Activated CD8-positive, alpha-beta memory T cell treated with anti-CD3 and anti-CD28 coated beads for 1 hour (primary cell): ENCODE data around the gene LRRC8D.

Source experiments
- DNase-seq, 2 donors: peaks; one replicate each; pipeline ENCODE4 v3.0.0-alpha.2; 2020; ENCODE audit warnings: low read depth in 1 of 2; ENCODE audit errors: extremely low read depth in 1 of 2

The LRRC8D gene

DNA sequence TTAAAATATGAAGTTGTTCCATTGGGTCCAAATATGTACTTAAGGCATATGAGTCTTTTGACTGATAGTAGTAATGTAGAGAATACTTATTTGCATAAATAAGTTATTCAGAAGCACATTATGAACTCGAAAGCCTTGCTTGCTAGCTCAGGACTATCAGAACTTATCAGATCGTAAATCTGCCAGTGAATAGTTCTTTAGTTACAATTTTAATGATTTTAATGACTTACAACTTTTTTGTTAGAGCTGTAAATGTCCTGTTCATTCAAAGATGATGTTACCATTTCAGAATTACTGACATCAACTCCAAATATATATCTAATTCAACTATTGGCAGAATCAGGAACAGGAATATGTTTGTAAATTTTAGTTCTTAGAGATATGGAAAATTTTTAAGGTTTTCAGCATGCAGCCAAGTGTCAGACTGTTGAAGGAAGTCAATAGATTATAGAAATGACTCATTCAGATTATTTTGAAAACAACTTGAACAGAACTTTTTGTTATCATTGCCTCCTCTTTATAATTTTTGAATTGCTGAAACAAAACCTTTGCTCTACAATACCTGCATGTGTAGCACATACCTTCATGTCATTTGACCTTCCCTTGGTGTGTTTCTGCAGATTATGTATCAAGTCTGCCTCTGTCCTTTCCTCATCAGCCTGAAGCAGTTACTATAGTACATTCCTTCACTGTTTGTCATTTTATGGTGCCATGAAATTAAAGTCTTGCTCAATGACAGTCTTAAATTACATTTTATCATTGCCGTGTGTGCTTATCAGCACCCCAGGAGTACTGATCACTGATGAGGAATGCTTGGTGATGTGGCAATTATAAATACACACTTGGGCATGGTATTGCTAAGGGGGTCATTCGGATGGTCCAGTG is 44.9 kb downstream of the LRRC8D start:
- DNase-seq: no peak

DNA sequence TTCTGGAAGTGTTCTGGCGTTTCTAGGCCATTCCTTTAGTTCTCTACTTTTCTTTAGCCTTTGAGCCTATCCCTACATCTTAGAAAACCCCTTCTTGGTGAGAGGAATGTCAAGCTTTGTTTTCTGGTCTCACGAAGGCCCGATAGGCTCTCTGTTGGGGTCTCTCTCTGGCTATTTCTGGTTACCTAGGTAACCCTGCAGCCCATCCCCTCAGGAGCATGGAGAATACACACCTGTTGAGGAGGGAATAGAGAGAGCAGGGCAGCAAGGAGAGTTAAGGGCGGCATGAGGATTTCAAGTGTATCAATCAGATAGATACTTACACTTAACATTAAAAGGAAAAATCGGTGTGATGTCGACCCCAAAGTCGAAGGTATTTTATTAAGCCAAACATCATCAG is 45.7 kb downstream of the LRRC8D start:
- DNase-seq: no peak

- no peak for DNase-seq
These were observed 50.2 kb downstream of the LRRC8D start for GRCh38 chr1:89870998-89871397.

- no peak for DNase-seq
These were observed 51.1 kb downstream of the LRRC8D start for GRCh38 chr1:89871768-89872473.

DNA sequence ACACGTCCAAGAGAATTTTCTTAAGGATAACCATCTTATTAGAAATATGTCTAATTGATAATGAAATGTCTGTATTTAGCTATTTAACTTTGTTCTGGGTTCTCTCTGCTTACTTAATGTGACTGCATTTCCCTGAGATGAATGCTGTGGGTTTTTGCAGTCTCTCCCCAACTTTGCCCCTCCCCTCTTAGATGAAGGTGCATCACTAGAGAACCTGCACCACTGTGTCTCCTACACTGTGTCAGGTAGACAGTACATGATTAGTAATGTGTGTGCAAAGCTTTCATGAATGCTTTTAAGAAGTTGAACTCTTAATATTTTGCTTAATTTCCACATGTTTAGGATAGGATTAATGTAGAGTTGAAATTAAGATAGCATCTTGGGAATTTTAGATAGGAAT is 51.7 kb downstream of the LRRC8D start:
- DNase-seq: no peak

GRCh38 chr1:89873288-89873687 is 52.5 kb downstream of the LRRC8D start:
- DNase-seq: no peak

GRCh38 chr1:89873770-89874169 is 52.9 kb downstream of the LRRC8D start:
- DNase-seq: no peak

DNA sequence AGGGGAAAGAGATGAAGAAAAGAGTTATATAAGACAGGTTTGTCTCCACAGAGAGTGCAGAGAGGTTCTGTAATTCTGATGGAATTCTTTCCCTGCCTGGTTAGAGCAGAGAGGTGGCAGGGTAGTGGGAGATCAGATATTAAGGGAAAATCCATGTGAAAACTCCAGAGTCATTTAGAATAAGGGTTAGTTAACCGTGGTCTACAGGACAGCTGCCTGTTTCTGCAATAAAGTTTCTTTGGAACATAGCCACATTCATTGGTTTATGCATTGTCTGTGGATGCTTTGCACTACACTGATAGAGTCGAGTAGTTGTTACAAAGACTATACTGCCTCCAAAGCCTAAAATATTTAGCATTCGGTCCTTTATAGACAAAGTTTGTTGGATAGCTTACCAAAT is 55.6 kb downstream of the LRRC8D start:
- no peak for DNase-seq

DNA sequence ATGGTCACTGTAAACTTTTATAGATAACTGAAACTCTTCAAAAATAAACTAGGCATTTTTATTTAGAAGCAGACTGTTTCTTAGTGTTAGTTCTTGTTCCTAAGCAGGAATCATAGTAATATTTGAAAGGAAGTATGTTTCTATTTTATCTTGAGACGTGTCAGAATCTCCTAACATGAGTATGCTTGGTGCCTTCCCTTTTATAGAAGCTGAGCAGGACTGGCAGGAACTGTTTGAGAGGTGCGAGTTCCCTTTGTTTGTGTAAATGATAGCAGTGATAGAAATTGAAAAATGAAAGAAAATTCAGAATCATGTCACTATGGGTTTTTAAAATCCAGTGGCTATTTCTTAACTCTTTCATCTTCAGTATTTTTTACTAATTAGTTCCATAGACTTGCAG is 56.9 kb downstream of the LRRC8D start:
- no peak for DNase-seq

DNA sequence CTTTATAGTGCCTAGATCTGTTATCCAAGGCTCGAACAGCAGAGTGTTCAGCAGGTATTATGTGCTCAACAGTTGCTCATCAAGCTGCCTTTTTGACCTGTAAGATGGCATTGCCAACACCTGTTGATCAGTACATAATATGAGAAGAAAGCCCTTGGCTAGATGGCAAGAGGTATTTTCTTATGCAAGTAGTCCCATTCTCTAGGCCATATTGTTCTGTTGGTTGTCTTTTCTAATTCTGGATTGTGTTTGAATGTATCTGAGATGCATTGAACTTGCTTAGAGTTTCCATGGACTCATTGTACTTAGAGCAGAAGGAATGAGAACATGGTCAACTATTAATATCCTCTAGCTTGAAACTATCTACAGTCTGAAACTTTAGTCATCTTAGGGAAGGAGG is 57.4 kb downstream of the LRRC8D start:
- no peak for DNase-seq

GRCh38 chr1:89880679-89881078 is 59.8 kb downstream of the LRRC8D start:
- no peak for DNase-seq

DNA sequence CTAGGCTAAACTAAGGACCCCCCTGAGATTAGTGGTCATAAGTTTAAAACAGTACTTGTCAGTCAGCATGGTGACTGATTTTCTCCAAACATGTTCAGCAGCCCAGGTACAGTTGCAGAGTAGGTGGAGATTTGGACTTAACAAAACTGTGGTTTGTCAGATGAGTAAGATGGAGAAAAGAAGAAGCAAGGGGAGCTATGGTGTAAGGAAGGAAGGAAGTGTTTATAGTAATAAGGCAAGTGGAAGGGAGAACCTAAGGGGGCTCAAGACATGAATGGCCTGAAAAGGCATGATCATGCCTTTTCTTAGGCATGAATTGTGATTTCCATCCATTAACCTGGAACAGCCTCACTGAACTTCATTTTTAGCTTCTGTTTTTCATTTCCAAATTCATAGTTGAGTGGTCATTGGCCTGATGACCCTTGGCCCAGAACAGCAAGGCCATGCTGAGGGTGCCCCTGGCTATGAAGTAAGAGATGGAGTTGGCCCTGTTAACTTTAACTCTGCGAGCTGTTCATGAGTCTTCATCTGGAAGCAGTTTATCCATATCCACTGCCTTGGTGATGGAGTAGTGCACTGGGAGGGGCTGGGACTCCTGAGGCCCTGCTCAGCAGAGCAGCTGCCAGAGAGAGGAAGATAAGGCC is 60.7 kb downstream of the LRRC8D start:
- DNase-seq: no peak

- DNase-seq: no peak
These were observed 61.7 kb downstream of the LRRC8D start for GRCh38 chr1:89882348-89883029.

DNA sequence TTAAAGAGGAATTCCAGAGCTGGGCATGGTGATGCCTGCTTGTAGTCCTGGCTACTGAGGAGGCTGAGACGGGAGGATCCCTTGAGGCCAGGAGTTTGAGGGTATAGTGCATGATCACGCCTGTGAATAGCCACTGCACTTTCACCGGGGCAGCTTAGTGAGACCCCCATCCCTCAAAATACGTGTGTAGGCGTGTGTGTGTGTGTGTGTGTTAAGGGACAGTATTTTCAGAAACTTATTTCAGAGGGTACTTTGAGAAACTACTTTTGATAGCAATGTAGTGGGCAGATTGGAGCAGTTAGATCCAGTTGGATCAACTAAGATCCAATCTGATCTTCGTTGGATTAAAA is 62.2 kb downstream of the LRRC8D start:
- DNase-seq: no peak

GRCh38 chr1:89884718-89885596 is 64.1 kb downstream of the LRRC8D start:
- no peak for DNase-seq

- no peak for DNase-seq
These were observed 66.4 kb downstream of the LRRC8D start for GRCh38 chr1:89887270-89887669.

DNA sequence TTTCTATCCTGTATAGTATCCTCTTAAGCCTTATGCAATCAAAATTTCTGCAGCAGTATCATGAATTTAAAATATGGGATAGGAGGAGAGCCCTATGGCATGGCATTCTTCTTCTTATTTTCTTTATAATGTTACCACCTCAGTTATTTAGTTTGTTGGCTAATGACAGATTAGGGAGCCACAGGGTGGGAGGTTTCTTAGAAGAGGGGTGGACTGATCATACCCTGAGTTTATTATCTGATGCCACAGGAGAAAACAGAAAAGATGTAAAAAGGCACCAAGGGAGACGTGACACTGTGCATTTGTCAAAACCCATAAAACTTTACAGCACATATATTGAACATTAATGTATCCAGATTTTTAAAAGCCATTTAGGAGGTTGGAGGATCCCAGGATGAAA is 66.9 kb downstream of the LRRC8D start:
- no peak for DNase-seq

- DNase-seq: no peak
These were observed 67.9 kb downstream of the LRRC8D start for GRCh38 chr1:89888480-89889322.

- no peak for DNase-seq
These were observed 68.4 kb downstream of the LRRC8D start for GRCh38 chr1:89889323-89889615.
